Parathyroid adenoma (tissue), 2 donors: Measurements from ENCODE around the gene TRAPPC14.

ENCODE experiments used
- H2AFZ ChIP-seq: fragments of 300-600 bp; sonication (generic); one replicate; pipeline ENCODE4 v1.7.0; 2017; ENCODE audit warnings: antibody characterized with exemption, mild to moderate bottlenecking
- H3K27ac ChIP-seq: fragments of 300-600 bp; sonication (generic); one replicate; pipeline ENCODE4 v1.7.0; 2017
- H3K27me3 ChIP-seq: fragments of 300-600 bp; sonication (generic); one replicate; pipeline ENCODE4 v1.7.0; 2017; ENCODE audit warnings: low read length; ENCODE audit not compliant: control insufficient read depth, insufficient read depth
- H3K36me3 ChIP-seq: fragments of 300-600 bp; sonication (generic); one replicate; pipeline ENCODE4 v1.7.0; 2017; ENCODE audit warnings: low read length; ENCODE audit not compliant: control insufficient read depth, insufficient read depth
- H3K4me1 ChIP-seq: fragments of 300-600 bp; sonication (generic); one replicate; pipeline ENCODE4 v1.7.0; 2017; ENCODE audit warnings: control low read depth
- H3K4me2 ChIP-seq: fragments of 300-600 bp; sonication (generic); one replicate; pipeline ENCODE4 v1.7.0; 2017; ENCODE audit warnings: low read length
- H3K4me3 ChIP-seq: fragments of 300-600 bp; sonication (generic); one replicate; pipeline ENCODE4 v1.7.0; 2017; ENCODE audit warnings: low read depth, low read length
- H3K79me2 ChIP-seq: fragments of 300-600 bp; sonication (generic); one replicate; pipeline ENCODE4 v1.7.0; 2017; ENCODE audit warnings: control low read depth
- H3K9ac ChIP-seq: fragments of 300-600 bp; sonication (generic); one replicate; pipeline ENCODE4 v1.7.0; 2017; ENCODE audit warnings: mild to moderate bottlenecking
- H3K9me3 ChIP-seq: fragments of 300-600 bp; sonication (generic); one replicate; pipeline ENCODE4 v1.7.0; 2017; ENCODE audit warnings: low read length; ENCODE audit not compliant: control insufficient read depth
- TF ChIP-seq, protein P1 (sequence below): fragments of 300-600 bp; sonication (generic); IDR thresholded peaks from one replicate; pipeline ENCODE4 v1.7.0; 2017; ENCODE audit warnings: antibody characterized with exemption, mild to moderate bottlenecking
- donor health status: primary hyperparathyroidism.

The TRAPPC14 gene

DNA sequence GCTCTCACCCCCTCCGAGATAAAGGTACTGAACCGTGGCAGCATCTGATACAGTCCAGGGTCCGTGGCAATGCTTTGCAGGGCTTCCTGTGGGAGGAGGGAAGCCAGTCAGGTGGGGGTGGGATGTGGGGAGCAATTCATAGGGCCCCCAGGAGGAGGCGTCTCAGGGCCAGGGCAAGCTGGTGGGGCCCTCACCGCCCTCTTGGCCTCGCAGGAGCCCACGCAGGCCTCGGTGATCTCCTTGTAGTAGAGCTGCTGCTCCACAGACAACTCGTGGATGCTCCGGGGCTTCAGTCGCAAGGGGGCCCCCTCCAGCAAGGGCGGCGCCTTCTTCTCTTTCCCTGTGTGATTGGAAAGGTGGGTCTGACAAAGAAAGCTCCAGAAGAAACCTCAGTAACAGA, 46.6 kb downstream of the TRAPPC14 start:
- Histone ChIP-seq H3K36me3 (no peaks in the 10 kb centered on the region), H3K27me3 (no peaks in the 10 kb centered on the region), H3K9ac (no peak overlapping the region), H3K4me2 (no peak overlapping the region), H3K9me3 (no peaks in the 10 kb centered on the region), H2AFZ (no peak overlapping the region), H3K27ac (no peak overlapping the region), H3K4me3 (no peak overlapping the region), H3K4me1 (no peaks in the 10 kb centered on the region), H3K79me2 (no peaks in the 10 kb centered on the region)
- TF ChIP-seq, protein P1, sequence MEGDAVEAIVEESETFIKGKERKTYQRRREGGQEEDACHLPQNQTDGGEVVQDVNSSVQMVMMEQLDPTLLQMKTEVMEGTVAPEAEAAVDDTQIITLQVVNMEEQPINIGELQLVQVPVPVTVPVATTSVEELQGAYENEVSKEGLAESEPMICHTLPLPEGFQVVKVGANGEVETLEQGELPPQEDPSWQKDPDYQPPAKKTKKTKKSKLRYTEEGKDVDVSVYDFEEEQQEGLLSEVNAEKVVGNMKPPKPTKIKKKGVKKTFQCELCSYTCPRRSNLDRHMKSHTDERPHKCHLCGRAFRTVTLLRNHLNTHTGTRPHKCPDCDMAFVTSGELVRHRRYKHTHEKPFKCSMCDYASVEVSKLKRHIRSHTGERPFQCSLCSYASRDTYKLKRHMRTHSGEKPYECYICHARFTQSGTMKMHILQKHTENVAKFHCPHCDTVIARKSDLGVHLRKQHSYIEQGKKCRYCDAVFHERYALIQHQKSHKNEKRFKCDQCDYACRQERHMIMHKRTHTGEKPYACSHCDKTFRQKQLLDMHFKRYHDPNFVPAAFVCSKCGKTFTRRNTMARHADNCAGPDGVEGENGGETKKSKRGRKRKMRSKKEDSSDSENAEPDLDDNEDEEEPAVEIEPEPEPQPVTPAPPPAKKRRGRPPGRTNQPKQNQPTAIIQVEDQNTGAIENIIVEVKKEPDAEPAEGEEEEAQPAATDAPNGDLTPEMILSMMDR: no peak

DNA sequence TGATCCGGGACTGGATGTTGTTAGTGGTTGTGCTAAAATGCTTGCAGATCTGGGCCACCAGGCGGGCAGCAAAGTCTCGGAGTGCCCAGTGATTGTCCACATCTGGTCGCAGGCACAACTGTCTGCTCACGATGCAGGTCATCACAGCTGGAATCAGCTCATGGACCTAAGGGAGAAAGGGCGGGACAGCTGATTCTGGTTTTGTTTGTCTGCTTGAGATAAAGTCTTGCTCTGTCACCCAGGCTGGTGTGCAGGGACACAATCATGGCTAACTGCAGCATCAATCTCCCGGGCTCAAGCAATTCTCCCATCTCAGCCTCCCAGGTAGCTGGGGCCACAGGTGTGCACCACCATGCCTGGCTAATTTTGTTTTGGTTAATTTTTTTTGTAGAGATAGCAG, 47.4 kb downstream of the TRAPPC14 start:
- H3K79me2 ChIP-seq: no peaks in the 10 kb centered on the region
- H3K4me2 ChIP-seq: no peak overlapping the region
- TF ChIP-seq, protein P1: no peak
- no peaks in the 10 kb centered on the region for H3K27me3 ChIP-seq
- H2AFZ ChIP-seq: no peak overlapping the region
- no peaks in the 10 kb centered on the region for H3K4me1 ChIP-seq
- H3K9ac ChIP-seq: no peak overlapping the region
- H3K4me3 ChIP-seq: no peak overlapping the region
- H3K9me3 ChIP-seq: no peaks in the 10 kb centered on the region
- no peak overlapping the region for H3K27ac ChIP-seq
- no peaks in the 10 kb centered on the region for H3K36me3 ChIP-seq

DNA sequence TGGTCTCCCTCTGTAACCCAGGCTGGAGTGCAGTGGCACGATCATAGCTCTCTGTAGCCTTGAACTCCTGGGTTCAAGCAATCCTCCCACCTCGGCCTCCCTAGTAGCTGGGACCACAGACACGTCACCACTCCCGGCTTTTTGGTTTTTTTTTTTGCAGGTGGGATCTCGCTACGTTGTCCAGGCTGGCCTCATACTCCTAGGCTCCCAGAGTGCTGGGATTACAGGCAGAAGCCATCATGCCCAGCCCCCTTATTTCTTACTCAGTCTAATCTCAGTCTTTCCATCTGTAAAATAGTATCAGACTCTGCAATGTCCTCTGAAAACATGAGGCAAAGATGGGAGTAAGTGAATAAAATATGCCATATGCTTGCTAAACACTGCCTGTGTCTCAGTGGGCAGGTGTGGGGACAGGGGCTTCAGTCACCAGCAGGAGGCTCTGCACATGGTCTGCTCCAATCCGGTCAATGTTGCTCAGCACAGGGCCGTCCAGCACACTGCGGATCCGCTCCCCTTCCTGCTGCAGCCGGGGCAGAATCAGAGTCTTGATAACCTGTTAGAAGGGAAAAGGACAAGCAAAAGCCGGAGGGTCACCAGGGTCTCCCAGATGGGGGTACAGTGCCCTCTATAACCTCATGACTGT, 48.9 kb downstream of the TRAPPC14 start:
- no peaks in the 10 kb centered on the region for H3K9me3 ChIP-seq
- H3K4me1 ChIP-seq: no peaks in the 10 kb centered on the region
- TF ChIP-seq, protein P1: no peak
- no peak overlapping the region for H2AFZ ChIP-seq
- no peak overlapping the region for H3K9ac ChIP-seq
- H3K27me3 ChIP-seq: no peaks in the 10 kb centered on the region
- no peak overlapping the region for H3K4me3 ChIP-seq
- H3K36me3 ChIP-seq: no peaks in the 10 kb centered on the region
- H3K4me2 ChIP-seq: no peak overlapping the region
- no peak overlapping the region for H3K27ac ChIP-seq
- no peaks in the 10 kb centered on the region for H3K79me2 ChIP-seq

DNA sequence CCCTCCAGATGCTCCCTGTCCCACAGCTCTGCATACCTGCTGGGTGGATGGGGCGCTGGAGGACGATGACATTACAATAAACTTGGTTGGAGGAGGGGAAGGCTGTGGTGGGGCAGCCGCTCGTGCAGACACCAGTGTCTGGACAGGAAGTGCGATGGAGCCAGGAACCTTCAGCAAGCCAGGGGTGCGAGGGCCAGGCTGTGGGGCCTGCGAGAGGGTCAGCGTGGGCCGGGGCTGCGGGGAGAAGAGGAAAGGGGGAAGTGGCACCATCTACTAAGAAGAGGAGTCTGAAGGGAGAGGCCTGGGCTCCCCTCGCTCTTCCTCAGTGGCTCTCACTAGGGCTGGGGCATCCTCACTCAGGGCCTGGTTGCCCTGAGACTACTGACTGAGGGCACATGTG, 50.6 kb downstream of the TRAPPC14 start:
- no peak overlapping the region for H2AFZ ChIP-seq
- H3K79me2 ChIP-seq: no peaks in the 10 kb centered on the region
- no peaks in the 10 kb centered on the region for H3K9me3 ChIP-seq
- no peak overlapping the region for H3K27ac ChIP-seq
- H3K9ac ChIP-seq: no peak overlapping the region
- TF ChIP-seq, protein P1: no peak
- H3K4me1 ChIP-seq: no peaks in the 10 kb centered on the region
- no peak overlapping the region for H3K4me3 ChIP-seq
- H3K4me2 ChIP-seq: no peak overlapping the region
- no peaks in the 10 kb centered on the region for H3K27me3 ChIP-seq
- no peaks in the 10 kb centered on the region for H3K36me3 ChIP-seq

DNA sequence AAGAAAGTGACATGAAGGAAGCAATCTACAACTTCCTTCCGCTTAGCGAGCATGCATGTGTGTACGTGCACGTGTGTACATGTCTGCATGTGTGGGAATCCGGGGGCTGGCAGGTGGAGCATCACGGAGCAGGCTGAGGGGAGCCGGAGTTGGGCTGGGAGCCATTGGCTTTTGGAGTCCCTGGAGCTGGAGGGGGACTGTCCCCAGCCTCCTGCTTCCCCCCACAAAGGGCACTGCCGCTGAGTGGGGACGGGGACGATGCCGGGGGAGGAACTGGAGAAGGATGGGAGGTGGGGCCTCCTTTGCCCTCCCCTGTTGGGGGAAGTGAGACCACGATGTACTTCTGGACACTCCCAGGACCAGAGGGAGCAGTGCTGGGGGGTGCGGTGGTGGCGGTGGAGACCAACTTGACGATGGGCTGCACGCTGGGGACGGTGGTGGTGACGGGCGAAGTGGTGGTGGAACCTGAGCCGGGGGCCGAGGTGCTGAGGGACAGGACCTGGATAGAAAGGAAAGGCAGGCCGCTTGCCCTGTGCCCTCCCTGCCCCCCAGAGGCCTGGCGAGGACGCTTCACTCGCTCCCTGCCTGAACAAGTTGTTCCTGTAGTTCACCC, 51.3 kb downstream of the TRAPPC14 start:
- Histone ChIP-seq H2AFZ (no peak overlapping the region), H3K36me3 (no peaks in the 10 kb centered on the region), H3K4me3 (no peak overlapping the region), H3K9me3 (no peaks in the 10 kb centered on the region), H3K4me2 (no peak overlapping the region), H3K27me3 (no peaks in the 10 kb centered on the region), H3K4me1 (no peaks in the 10 kb centered on the region), H3K27ac (no peak overlapping the region), H3K9ac (no peak overlapping the region), H3K79me2 (no peaks in the 10 kb centered on the region)
- TF ChIP-seq, protein P1: no peak
